SK-N-MC (cell line): Measurements from ENCODE around the gene KIF26B.

Experiments used
- EZH2 ChIP-seq: fragments of 200-600 bp; sonication (generic); IDR thresholded peaks from one replicate; pipeline ENCODE4 v1.6.1; 2017; ENCODE audit warnings: antibody characterized with exemption
- POLR2AphosphoS5 ChIP-seq: IDR thresholded peaks from 2 replicates; pipeline ENCODE4 v1.6.1; 2012; ENCODE audit warnings: mild to moderate bottlenecking, low read depth, low read length, borderline replicate concordance

GRCh38 chr1:245161866-245162265, 7.1 kb downstream of the KIF26B start:
- TF ChIP-seq POLR2AphosphoS5 (no peak), EZH2 (no peak)
